Chondrocyte (in vitro differentiated cells): ENCODE data around the gene ADCY3. TPM values are rescaled to one million over a fixed set of nuclear protein-coding genes. Genes with fewer than 3 reads are reported as not detected.
A peak's percentile ranks its signal among the peaks of the same experiment; 100 is the strongest.

Experiments used
- DNase-seq: peaks from one replicate; pipeline ENCODE4 v3.0.0; 2021; ENCODE audit warnings: mixed read lengths, low spot score
- H3K27ac Mint-ChIP-seq: one replicate; pipeline ENCODE4 v1.8.0; 2021; ENCODE audit warnings: mild to moderate bottlenecking, moderate library complexity, mixed read lengths; ENCODE audit not compliant: unreplicated experiment
- H3K27me3 Mint-ChIP-seq: 2 replicates; pipeline ENCODE4 v1.8.0; 2021; ENCODE audit warnings: low read depth, mixed read lengths
- H3K36me3 Mint-ChIP-seq: 2 replicates; pipeline ENCODE4 v1.8.0; 2021; ENCODE audit warnings: low read depth, mixed read lengths
- H3K4me1 Mint-ChIP-seq: 2 replicates; pipeline ENCODE4 v1.8.0; 2021; ENCODE audit warnings: low read depth, mild to moderate bottlenecking, mixed read lengths
- H3K4me3 Mint-ChIP-seq: one replicate; pipeline ENCODE4 v1.8.0; 2021; ENCODE audit warnings: mild to moderate bottlenecking, moderate library complexity, mixed read lengths; ENCODE audit not compliant: unreplicated experiment
- H3K9me3 Mint-ChIP-seq: 2 replicates; pipeline ENCODE4 v1.8.0; 2021; ENCODE audit warnings: low read depth, mixed read lengths
- total RNA-seq: library from RNA; stranded (reverse); gene quantifications from 3 replicates; pipeline ENCODE4 v1.2.1, GENCODE V29; 2021
- TF ChIP-seq, protein P1 (sequence below): fragments of 200-600 bp; sonication (generic); IDR thresholded peaks from 2 replicates; pipeline ENCODE4 v1.5.0; 2021; ENCODE audit warnings: antibody characterized with exemption, mild to moderate bottlenecking, moderate library complexity

The ADCY3 gene
- total RNA-seq, 1 donor from 2014 or later = 69.3 TPM

DNA sequence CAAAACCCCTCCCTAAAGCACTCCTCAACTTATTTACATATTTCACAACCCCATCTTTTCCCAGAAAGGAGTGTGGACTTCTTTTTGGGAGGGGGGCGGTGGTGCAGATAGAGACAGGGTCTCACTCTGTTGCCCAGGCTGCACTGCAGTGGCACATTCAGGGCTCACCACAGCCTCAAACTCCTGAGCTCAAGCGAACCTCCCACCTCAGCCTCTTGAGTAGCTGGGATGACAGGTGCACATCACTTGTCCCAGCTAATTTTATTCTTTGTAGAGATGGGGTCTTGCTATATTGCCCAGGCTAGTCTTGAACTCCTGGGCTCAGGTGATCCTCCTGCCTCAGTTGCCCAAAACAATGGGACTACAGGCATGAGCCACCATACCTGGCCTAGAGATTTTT, 44.1 kb downstream of the ADCY3 start:
- no peak overlapping the region for H3K27ac Mint-ChIP-seq
- TF ChIP-seq, protein P1, sequence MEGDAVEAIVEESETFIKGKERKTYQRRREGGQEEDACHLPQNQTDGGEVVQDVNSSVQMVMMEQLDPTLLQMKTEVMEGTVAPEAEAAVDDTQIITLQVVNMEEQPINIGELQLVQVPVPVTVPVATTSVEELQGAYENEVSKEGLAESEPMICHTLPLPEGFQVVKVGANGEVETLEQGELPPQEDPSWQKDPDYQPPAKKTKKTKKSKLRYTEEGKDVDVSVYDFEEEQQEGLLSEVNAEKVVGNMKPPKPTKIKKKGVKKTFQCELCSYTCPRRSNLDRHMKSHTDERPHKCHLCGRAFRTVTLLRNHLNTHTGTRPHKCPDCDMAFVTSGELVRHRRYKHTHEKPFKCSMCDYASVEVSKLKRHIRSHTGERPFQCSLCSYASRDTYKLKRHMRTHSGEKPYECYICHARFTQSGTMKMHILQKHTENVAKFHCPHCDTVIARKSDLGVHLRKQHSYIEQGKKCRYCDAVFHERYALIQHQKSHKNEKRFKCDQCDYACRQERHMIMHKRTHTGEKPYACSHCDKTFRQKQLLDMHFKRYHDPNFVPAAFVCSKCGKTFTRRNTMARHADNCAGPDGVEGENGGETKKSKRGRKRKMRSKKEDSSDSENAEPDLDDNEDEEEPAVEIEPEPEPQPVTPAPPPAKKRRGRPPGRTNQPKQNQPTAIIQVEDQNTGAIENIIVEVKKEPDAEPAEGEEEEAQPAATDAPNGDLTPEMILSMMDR = no peak

DNA sequence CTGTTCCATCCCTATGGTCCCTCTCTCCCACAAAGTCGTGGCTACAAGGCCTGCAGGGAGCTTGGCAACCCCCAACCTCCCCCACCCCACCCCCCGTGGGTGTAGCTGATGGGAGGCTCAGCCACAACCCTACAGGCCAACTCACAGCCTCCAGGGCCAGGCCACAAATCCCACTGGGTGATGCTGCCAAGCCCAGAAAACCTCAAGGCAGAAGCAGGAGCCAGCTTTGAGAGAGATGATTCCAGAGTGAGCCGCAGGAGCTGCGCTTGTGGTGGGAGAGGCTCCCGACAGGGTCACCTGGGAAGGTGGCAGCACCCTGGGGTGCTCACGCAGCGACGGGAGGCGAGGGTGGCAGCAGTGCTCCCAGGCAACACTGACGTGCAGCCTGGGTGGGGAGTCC, 44.8 kb downstream of the ADCY3 start:
- peaks cover 23% of the 10 kb centered on the region for H3K4me1 Mint-ChIP-seq
- no peaks in the 10 kb centered on the region for H3K27me3 Mint-ChIP-seq
- TF ChIP-seq, protein P1 = no peak
- DNase-seq = no peak
- no peaks in the 10 kb centered on the region for H3K9me3 Mint-ChIP-seq
- H3K27ac Mint-ChIP-seq = no peak overlapping the region
- no peaks in the 10 kb centered on the region for H3K36me3 Mint-ChIP-seq
- no peak overlapping the region for H3K4me3 Mint-ChIP-seq

More for the DNA sequence above, 44.1 kb downstream of the ADCY3 start:
- no peak for DNase-seq
- Mint-ChIP-seq H3K36me3 (no peaks in the 10 kb centered on the region), H3K4me3 (no peak overlapping the region), H3K9me3 (no peaks in the 10 kb centered on the region), H3K27me3 (no peaks in the 10 kb centered on the region), H3K4me1 (peaks cover 22% of the 10 kb centered on the region)

DNA sequence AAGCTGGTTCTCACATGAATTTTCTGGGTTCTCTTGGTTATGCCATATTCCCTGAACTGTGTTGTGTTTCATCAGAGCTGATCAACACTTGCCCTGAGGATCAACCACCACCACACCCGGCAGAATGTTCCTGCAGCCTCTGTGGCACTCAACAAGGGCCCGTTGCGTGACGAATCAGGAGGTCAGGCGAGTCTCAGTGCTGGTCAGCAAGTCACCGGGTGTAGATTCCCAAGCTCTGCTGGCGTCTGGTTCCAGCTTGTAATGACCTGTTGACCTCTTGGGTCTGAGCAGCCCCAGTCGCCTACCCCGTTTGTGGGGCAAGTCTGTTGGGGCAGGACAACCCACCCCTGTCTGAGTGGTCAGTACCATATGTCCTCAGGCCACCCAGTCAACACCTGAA, 46.0 kb downstream of the ADCY3 start:
- no peak for DNase-seq
- Mint-ChIP-seq H3K36me3 (no peaks in the 10 kb centered on the region), H3K9me3 (no peaks in the 10 kb centered on the region), H3K4me3 (no peak overlapping the region), H3K4me1 (peaks cover 23% of the 10 kb centered on the region), H3K27me3 (no peaks in the 10 kb centered on the region), H3K27ac (no peak overlapping the region)
- TF ChIP-seq, protein P1 = no peak

DNA sequence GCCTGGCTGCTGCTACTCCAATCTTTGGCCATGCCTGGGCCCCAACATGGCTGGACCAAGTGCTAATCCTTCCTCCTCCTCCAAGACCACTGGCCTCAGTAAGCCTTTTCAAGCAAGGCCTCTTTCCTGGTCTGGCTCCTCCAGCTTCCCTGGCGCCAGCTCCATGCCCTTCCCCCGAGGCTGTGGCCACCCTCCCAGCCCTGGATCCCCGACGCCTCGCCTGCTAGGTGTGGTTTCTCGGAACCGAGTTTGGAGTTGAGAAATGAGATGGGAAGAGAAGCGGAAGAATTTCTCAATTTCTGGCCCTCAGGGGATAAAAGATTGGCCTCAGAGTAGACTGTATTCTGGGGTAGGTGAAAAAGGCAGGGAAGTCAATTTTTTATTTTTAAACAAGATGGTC, 46.4 kb downstream of the ADCY3 start:
- Mint-ChIP-seq H3K27me3 (no peaks in the 10 kb centered on the region), H3K27ac (no peak overlapping the region), H3K4me1 (peaks cover 23% of the 10 kb centered on the region), H3K36me3 (no peaks in the 10 kb centered on the region), H3K4me3 (no peak overlapping the region), H3K9me3 (no peaks in the 10 kb centered on the region)
- no peak for DNase-seq
- TF ChIP-seq, protein P1 = no peak

DNA sequence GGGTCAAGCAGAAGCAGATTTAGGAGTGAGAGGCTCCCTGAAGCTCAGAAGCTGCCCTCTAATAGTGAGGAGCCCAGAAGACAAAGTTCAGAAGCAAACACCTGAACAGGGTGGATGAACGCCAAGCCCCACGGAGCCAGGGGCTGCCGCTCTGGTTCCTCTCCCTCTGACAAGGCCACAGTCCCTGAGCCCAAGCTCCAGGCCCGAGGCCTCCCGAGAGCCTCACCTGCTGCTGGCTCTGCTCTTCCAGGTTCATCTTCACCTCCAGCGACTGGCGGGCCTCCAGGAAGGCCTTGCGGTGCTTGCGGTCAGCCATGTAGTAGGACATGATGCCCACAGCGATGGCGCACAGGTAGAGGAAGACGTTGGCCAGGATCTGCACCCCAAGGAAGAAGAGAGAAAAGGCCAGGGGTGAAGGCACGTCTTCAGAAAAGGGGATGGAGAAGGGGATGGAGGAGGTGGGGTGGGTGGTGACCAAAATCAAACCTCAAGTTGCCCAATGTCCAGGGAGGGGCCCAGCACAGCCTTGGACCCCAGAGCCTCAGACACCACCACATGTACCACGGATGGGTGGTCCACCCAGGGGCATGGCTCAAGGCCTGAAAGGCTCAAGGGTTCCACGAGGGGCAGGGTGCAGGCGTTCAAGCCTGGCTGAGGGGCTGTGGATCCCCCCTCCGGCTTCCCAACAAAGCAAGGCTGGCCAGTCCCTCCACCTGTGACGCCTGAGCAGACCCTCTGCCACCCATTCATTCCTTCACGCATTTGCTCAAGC, 47.5 kb downstream of the ADCY3 start:
- Mint-ChIP-seq H3K9me3 (no peaks in the 10 kb centered on the region), H3K36me3 (peaks cover under 1% of the 10 kb centered on the region), H3K4me3 (no peak overlapping the region), H3K27ac (peak overlapping the region; percentile 75), H3K27me3 (no peaks in the 10 kb centered on the region), H3K4me1 (peaks cover 23% of the 10 kb centered on the region)
- DNase-seq = no peak
- TF ChIP-seq, protein P1 = no peak
